HepG2 (cell line): ENCODE measurements around the gene SLC6A9. TPM values are rescaled to one million over a fixed set of nuclear protein-coding genes. Genes with fewer than 3 reads are reported as not detected.

ENCODE experiments used
- AGO1 ChIP-seq: fragments of 200-400 bp; formaldehyde crosslinking; IDR thresholded peaks from 2 replicates; pipeline ENCODE4 v1.6.1; 2017; ENCODE audit warnings: mild to moderate bottlenecking, low read depth, low read length, moderate library complexity; ENCODE audit not compliant: poor library complexity, severe bottlenecking
- ARID3A ChIP-seq: IDR thresholded peaks from 2 replicates; pipeline ENCODE4 v1.6.1; 2012; ENCODE audit warnings: low read depth, low read length, improper control_type of control experiment
- ARNTL ChIP-seq: sonication (generic); formaldehyde crosslinking; IDR thresholded peaks from 2 replicates; pipeline ENCODE4 v1.4.0; 2020; ENCODE audit warnings: mild to moderate bottlenecking, missing genetic modification reagents
- HOXD1 ChIP-seq: sonication (generic); formaldehyde crosslinking; IDR thresholded peaks from 2 replicates; pipeline ENCODE4 v1.5.0; 2020; ENCODE audit warnings: missing genetic modification reagents
- KLF16 ChIP-seq, 2 experiments: sonication (generic) in 1 of 2; formaldehyde crosslinking in 1 of 2; IDR thresholded peaks; 2 replicates each; pipeline versions ENCODE4 v1.6.1 to v1.8.0; 2016 to 2023; ENCODE audit warnings: missing genetic modification reagents in 2 of 2, missing compliant biosample characterization in 1 of 2
- KLF6 ChIP-seq: IDR thresholded peaks from 2 replicates; pipeline ENCODE4 v1.8.0; 2016; ENCODE audit warnings: missing biosample characterization, missing genetic modification reagents
- MNT ChIP-seq: fragments of 450-650 bp; IDR thresholded peaks from 2 replicates; pipeline ENCODE4 v1.6.1; 2016
- NCOA1 ChIP-seq: sonication (generic); formaldehyde crosslinking; IDR thresholded peaks from 2 replicates; pipeline ENCODE4 v1.9.0; 2021; ENCODE audit warnings: missing genetic modification reagents
- NFE2 ChIP-seq: sonication (generic); formaldehyde crosslinking; IDR thresholded peaks from 2 replicates; pipeline ENCODE4 v1.4.0; 2020; ENCODE audit warnings: missing genetic modification reagents
- PATZ1 ChIP-seq: sonication (generic); formaldehyde crosslinking; IDR thresholded peaks from 2 replicates; pipeline ENCODE4 v1.4.0; 2020; ENCODE audit warnings: missing genetic modification reagents
- PHF20 ChIP-seq: sonication (generic); formaldehyde crosslinking; IDR thresholded peaks from 2 replicates; pipeline ENCODE4 v1.5.0; 2020; ENCODE audit warnings: mild to moderate bottlenecking, missing genetic modification reagents
- ZBTB40 ChIP-seq, 2 experiments: fragments of 450-650 bp in 1 of 2; sonication (generic) in 1 of 2; formaldehyde crosslinking in 1 of 2; IDR thresholded peaks; 2 replicates each; pipeline versions ENCODE4 v1.6.1 to v1.8.0; 2016 to 2022; ENCODE audit warnings: antibody characterized with exemption in 1 of 2, mild to moderate bottlenecking in 1 of 2, missing genetic modification reagents in 1 of 2
- ZBTB7B ChIP-seq: sonication (generic); formaldehyde crosslinking; IDR thresholded peaks from 2 replicates; pipeline ENCODE4 v1.4.0; 2020; ENCODE audit warnings: missing genetic modification reagents
- ZMYM2 ChIP-seq: sonication (generic); formaldehyde crosslinking; IDR thresholded peaks from 2 replicates; pipeline ENCODE4 v1.8.0; 2022; ENCODE audit warnings: mild to moderate bottlenecking, missing genetic modification reagents
- polyA plus RNA-seq, 8 experiments: library from polyadenylated mRNA; depleted of rRNA in 3 of 8; stranded (reverse) in 7 of 8; unstranded in 1 of 8; fragments of >200 nt; fragmentation: Illumina TruSeq in 4 of 8; extraction: Trizol in 4 of 8; gene quantifications; 2 replicates each; pipeline versions ENCODE4 v1.2.1 to v1.2.3, GENCODE V29; 2011 to 2016; ENCODE audit warnings: low read depth in 4 of 8, missing spikeins in 1 of 8, mixed read lengths in 1 of 8; ENCODE audit not compliant: insufficient read depth in 1 of 8
- total RNA-seq, 5 experiments: library from RNA; depleted of rRNA; stranded (reverse); fragments of >200 nt; fragmentation: Illumina TruSeq; extraction: Trizol; gene quantifications; 2 replicates each; pipeline ENCODE4 v1.2.3, GENCODE V29; 2016; ENCODE audit warnings: low read depth in 1 of 5

SLC6A9 gene
- total and polyA plus RNA-seq, 2 of the 13 experiments (the other 11 are each of a cell fraction or from before 2014, with no cell fraction given): 8.5 to 9.9 TPM

- TF ChIP-seq ZBTB40 (IDR thresholded peaks at IDR 0.05) (no peak), ZBTB40 (CRISPR knock-in tag; IDR thresholded peaks at IDR 0.05) (no peak), PHF20 (CRISPR knock-in tag) (no peak), ARID3A (no peak), AGO1 (no peak), PATZ1 (CRISPR knock-in tag) (peak; percentile 30), KLF16 (CRISPR knock-in tag; IDR thresholded peaks at IDR 0.05) (no peak), KLF6 (CRISPR knock-in tag) (no peak), NCOA1 (CRISPR knock-in tag) (peak; percentile 52; the same call in 1 of the 2 replicates), ARNTL (peak; percentile 58; the same call in 1 of the 2 replicates), NFE2 (CRISPR knock-in tag) (no peak), ZBTB7B (CRISPR knock-in tag) (0 out of 2 replicates have a peak, but pooled peaks have one; percentile 11), MNT (peak; percentile 58), ZMYM2 (no peak), HOXD1 (no peak)
Measured at GRCh38 chr1:43987159-43987902, 43.9 kb downstream of the SLC6A9 start (continued).
